Neutrophil (primary cell): ENCODE measurements around the gene UCK1.

Source experiments
- H3K27ac ChIP-seq: fragments of 200-600 bp; sonication (generic); 2 replicates; pipeline ENCODE4 v1.5.1; 2016; ENCODE audit warnings: mild to moderate bottlenecking, moderate library complexity
- H3K27me3 ChIP-seq: fragments of 200-600 bp; sonication (generic); 2 replicates; pipeline ENCODE4 v1.6.0; 2016; ENCODE audit warnings: mild to moderate bottlenecking
- H3K36me3 ChIP-seq: fragments of 200-600 bp; sonication (generic); 2 replicates; pipeline ENCODE4 v1.5.1; 2017
- H3K4me1 ChIP-seq, 2 experiments: fragments of 200-600 bp in 1 of 2; sonication (generic) in 1 of 2; 1 replicate in 1 of 2; 2 replicates in 1 of 2; pipeline versions ENCODE4 v1.5.1 to v1.6.1; 2013 to 2016; ENCODE audit warnings: low read depth in 1 of 2, low read length in 1 of 2, mild to moderate bottlenecking in 1 of 2, moderate library complexity in 1 of 2; ENCODE audit not compliant: control insufficient read depth in 1 of 2, insufficient read depth in 1 of 2
- H3K4me3 ChIP-seq, 2 experiments: fragments of 200-600 bp in 1 of 2; sonication (generic) in 1 of 2; 1 replicate in 1 of 2; 2 replicates in 1 of 2; pipeline ENCODE4 v1.5.1; 2013 to 2016; ENCODE audit warnings: low read depth in 1 of 2, low read length in 1 of 2, mild to moderate bottlenecking in 1 of 2, moderate library complexity in 1 of 2
- H3K9me3 ChIP-seq: fragments of 200-600 bp; sonication (generic); 2 replicates; pipeline ENCODE4 v1.5.1; 2016
- CTCF ChIP-seq: fragments of 200-600 bp; sonication (generic); IDR thresholded peaks from 2 replicates; pipeline ENCODE4 v1.5.1; 2016; ENCODE audit warnings: antibody characterized with exemption

Gene UCK1

GRCh38 chr9:131522257-131523085 is 8.6 kb downstream of the UCK1 start:
- H3K9me3 ChIP-seq, result no peaks in the 10 kb centered on the region
- H3K36me3 ChIP-seq, result peaks cover 89% of the 10 kb centered on the region
- H3K4me3 ChIP-seq, result no peak overlapping the region
- TF ChIP-seq CTCF, result no peak
- H3K27me3 ChIP-seq, result no peaks in the 10 kb centered on the region
- H3K4me1 ChIP-seq, result no peaks in the 10 kb centered on the region
- no peak overlapping the region for H3K27ac ChIP-seq

- Histone ChIP-seq H3K36me3 (peaks cover 85% of the 10 kb centered on the region), H3K9me3 (peaks cover 2% of the 10 kb centered on the region), H3K4me1 (no peaks in the 10 kb centered on the region), H3K27ac (no peak overlapping the region), H3K27me3 (no peaks in the 10 kb centered on the region), H3K4me3 (no peak overlapping the region)
- TF ChIP-seq CTCF, result no peak
Observed at GRCh38 chr9:131521822-131522221, 9.2 kb downstream of the UCK1 start.

- peaks cover 8% of the 10 kb centered on the region for H3K9me3 ChIP-seq
- no peak for TF ChIP-seq CTCF
- H3K27me3 ChIP-seq, result no peaks in the 10 kb centered on the region
- no peak overlapping the region for H3K27ac ChIP-seq
- no peak overlapping the region for H3K4me3 ChIP-seq
- H3K4me1 ChIP-seq, result no peaks in the 10 kb centered on the region
- H3K36me3 ChIP-seq, result peaks cover 78% of the 10 kb centered on the region
Observed at GRCh38 chr9:131521203-131521602, 9.9 kb downstream of the UCK1 start.

GRCh38 chr9:131520503-131520902 is 10.6 kb downstream of the UCK1 start:
- Histone ChIP-seq H3K4me3 (no peak overlapping the region), H3K36me3 (peaks cover 71% of the 10 kb centered on the region), H3K27ac (no peak overlapping the region), H3K27me3 (no peaks in the 10 kb centered on the region), H3K9me3 (peaks cover 14% of the 10 kb centered on the region), H3K4me1 (no peaks in the 10 kb centered on the region)
- no peak for TF ChIP-seq CTCF

GRCh38 chr9:131518553-131518952 is 12.5 kb downstream of the UCK1 start:
- Histone ChIP-seq H3K27ac (no peak overlapping the region), H3K36me3 (peaks cover 52% of the 10 kb centered on the region), H3K4me3 (no peak overlapping the region), H3K9me3 (peaks cover 22% of the 10 kb centered on the region), H3K27me3 (no peaks in the 10 kb centered on the region), H3K4me1 (no peaks in the 10 kb centered on the region)
- TF ChIP-seq CTCF, result no peak
